ENCODE measurements around the gene DDX11. TPM values are rescaled to one million over a fixed set of nuclear protein-coding genes. Genes with fewer than 3 reads are reported as not detected.
"Not testable (repeated sequence)": the region's sequence is repeated elsewhere in the genome, so short reads cannot be mapped to it uniquely, and the experiment has no call there.

DDX11 gene
- total RNA-seq, 1 experiment from 2014 or later, result 53.8 TPM

- Histone ChIP-seq H3K79me2 (ENCODE audit: low read length) (no peaks in the 10 kb centered on the region), H3K27ac (ENCODE audit: low read length) (no peak overlapping the region), H3K9me3 (ENCODE audit: low read length) (no peaks in the 10 kb centered on the region), H3K9ac (ENCODE audit: low read length) (no peak overlapping the region), H2AFZ (ENCODE audit: low read length) (no peak overlapping the region), H3K4me1 (ENCODE audit: insufficient read depth, low read length) (peaks cover 8% of the 10 kb centered on the region; the same call in 1 of the 2 replicates), H3F3A (ENCODE audit: low read length, unreplicated experiment) (no peaks in the 10 kb centered on the region), H3K27me3 (ENCODE audit: low read length) (peaks cover 7% of the 10 kb centered on the region), H4K20me1 (ENCODE audit: low read length) (no peaks in the 10 kb centered on the region), H3K4me3 (ENCODE audit: low read length) (no peak overlapping the region), H3K36me3 (ENCODE audit: low read depth, low read length) (no peaks in the 10 kb centered on the region), H3K9me2 (replicated peaks; ENCODE audit: low read length) (no peaks in the 10 kb centered on the region), H3K4me2 (ENCODE audit: low read length) (no peak overlapping the region)
- ChIA-PET CTCF (no interaction called here), POLR2A (ENCODE audit: unreplicated experiment) (no interaction called here)
- TF ChIP-seq EZH2phosphoT487 (IDR thresholded peaks at IDR 0.05; ENCODE audit: borderline replicate concordance, low read length), result no peak
- TF ChIP-seq, protein P1, sequence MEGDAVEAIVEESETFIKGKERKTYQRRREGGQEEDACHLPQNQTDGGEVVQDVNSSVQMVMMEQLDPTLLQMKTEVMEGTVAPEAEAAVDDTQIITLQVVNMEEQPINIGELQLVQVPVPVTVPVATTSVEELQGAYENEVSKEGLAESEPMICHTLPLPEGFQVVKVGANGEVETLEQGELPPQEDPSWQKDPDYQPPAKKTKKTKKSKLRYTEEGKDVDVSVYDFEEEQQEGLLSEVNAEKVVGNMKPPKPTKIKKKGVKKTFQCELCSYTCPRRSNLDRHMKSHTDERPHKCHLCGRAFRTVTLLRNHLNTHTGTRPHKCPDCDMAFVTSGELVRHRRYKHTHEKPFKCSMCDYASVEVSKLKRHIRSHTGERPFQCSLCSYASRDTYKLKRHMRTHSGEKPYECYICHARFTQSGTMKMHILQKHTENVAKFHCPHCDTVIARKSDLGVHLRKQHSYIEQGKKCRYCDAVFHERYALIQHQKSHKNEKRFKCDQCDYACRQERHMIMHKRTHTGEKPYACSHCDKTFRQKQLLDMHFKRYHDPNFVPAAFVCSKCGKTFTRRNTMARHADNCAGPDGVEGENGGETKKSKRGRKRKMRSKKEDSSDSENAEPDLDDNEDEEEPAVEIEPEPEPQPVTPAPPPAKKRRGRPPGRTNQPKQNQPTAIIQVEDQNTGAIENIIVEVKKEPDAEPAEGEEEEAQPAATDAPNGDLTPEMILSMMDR (conservative IDR thresholded peaks at IDR 0.05; ENCODE audit: low read depth, low read length), result no peak
- TF ChIP-seq EZH2 (IDR thresholded peaks at IDR 0.05; ENCODE audit: low read length, unreplicated experiment), result no peak
- no peak for DNase-seq
- no TSS peak for BruUV-seq (replicated peaks)
- intact Hi-C loops (cut with micrococcal nuclease), result no loop called here
- no peak for ATAC-seq
Measured at GRCh38 chr12:31120392-31121008, 46.8 kb downstream of the DDX11 start.

GRCh38 chr12:31121022-31121728, 47.5 kb downstream of the DDX11 start:
- intact Hi-C loops (cut with micrococcal nuclease); H3K27me3 ChIP-seq (ENCODE audit: low read length); BruUV-seq (replicated peaks); H3K4me1 ChIP-seq (ENCODE audit: insufficient read depth, low read length); H4K20me1 ChIP-seq (ENCODE audit: low read length); H2AFZ ChIP-seq (ENCODE audit: low read length); DNase-seq; H3K4me2 ChIP-seq (ENCODE audit: low read length); H3K9me2 ChIP-seq (replicated peaks; ENCODE audit: low read length); H3K4me3 ChIP-seq (ENCODE audit: low read length); H3K9ac ChIP-seq (ENCODE audit: low read length); CTCF ChIA-PET; ATAC-seq; H3K27ac ChIP-seq (ENCODE audit: low read length); H3K36me3 ChIP-seq (ENCODE audit: low read depth, low read length); POLR2A ChIA-PET (ENCODE audit: unreplicated experiment); H3F3A ChIP-seq (ENCODE audit: low read length, unreplicated experiment); H3K79me2 ChIP-seq (ENCODE audit: low read length); H3K9me3 ChIP-seq (ENCODE audit: low read length): not testable (repeated sequence)

DNA sequence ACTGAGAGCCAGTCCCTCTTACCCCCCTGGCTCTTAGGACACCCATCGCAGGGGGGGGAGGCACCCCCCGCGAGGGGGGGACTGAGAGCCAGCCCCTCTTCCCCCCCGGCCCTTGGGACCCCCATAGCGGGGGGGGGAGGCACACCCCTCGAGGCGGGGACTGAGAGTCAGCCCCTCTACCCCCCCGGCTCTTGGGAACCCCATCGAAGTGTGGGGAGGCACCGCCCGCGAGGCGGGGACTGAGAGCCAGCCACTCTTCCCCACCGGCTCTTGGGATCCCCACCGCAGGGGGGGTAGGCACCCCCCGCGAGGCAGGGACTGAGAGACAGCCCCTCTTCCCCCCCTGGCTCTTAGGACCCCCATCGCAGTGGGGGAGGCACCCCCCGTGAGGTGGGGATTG, 48.8 kb downstream of the DDX11 start:
- Histone ChIP-seq H3K4me2 (ENCODE audit: low read length) (no peak overlapping the region), H3K27ac (ENCODE audit: low read length) (no peak overlapping the region), H3K9ac (ENCODE audit: low read length) (no peak overlapping the region), H4K20me1 (ENCODE audit: low read length) (no peaks in the 10 kb centered on the region), H3K9me2 (replicated peaks; ENCODE audit: low read length) (no peaks in the 10 kb centered on the region), H3K4me1 (ENCODE audit: insufficient read depth, low read length) (peaks cover 5% of the 10 kb centered on the region; the same call in 1 of the 2 replicates), H3F3A (ENCODE audit: low read length, unreplicated experiment) (no peaks in the 10 kb centered on the region), H3K4me3 (ENCODE audit: low read length) (no peak overlapping the region), H3K9me3 (ENCODE audit: low read length) (no peaks in the 10 kb centered on the region), H2AFZ (ENCODE audit: low read length) (no peak overlapping the region), H3K36me3 (ENCODE audit: low read depth, low read length) (no peaks in the 10 kb centered on the region), H3K79me2 (ENCODE audit: low read length) (no peaks in the 10 kb centered on the region), H3K27me3 (ENCODE audit: low read length) (peaks cover 4% of the 10 kb centered on the region)
- intact Hi-C loops (cut with micrococcal nuclease), result no loop called here
- ATAC-seq, result no peak
- DNase-seq, result no peak
- CTCF ChIA-PET, result no interaction called here
- TF ChIP-seq EZH2 (IDR thresholded peaks at IDR 0.05; ENCODE audit: low read length, unreplicated experiment) (no peak), EZH2phosphoT487 (IDR thresholded peaks at IDR 0.05; ENCODE audit: borderline replicate concordance, low read length) (no peak)
- TF ChIP-seq, protein P1 (conservative IDR thresholded peaks at IDR 0.05; ENCODE audit: low read depth, low read length), result no peak
- POLR2A ChIA-PET (ENCODE audit: unreplicated experiment), result no interaction called here
- BruUV-seq (replicated peaks), result no TSS peak

DNA sequence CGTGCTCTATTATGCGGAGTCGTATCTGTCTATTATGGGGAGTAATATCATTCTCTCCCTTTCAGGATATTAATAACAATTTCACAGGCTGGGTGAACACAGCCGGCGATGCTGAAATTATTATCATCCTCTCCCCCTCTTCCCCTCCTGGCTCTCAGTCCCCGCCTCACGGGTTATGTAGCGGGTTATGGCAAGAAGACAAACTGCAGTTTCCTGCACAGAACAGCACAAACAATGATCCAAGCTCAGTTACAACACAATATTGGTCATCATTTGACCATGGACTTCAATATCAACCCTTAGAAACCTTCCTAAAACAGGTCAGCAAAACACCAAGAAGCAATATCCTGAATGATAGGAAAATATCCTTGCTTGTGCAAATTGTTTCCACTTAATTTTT, 50.5 kb downstream of the DDX11 start:
- H3K9me3 ChIP-seq (ENCODE audit: low read length); BruUV-seq (replicated peaks); H2AFZ ChIP-seq (ENCODE audit: low read length); ATAC-seq; DNase-seq; intact Hi-C loops (cut with micrococcal nuclease); CTCF ChIA-PET; H3K79me2 ChIP-seq (ENCODE audit: low read length); POLR2A ChIA-PET (ENCODE audit: unreplicated experiment); H3K4me2 ChIP-seq (ENCODE audit: low read length); H3F3A ChIP-seq (ENCODE audit: low read length, unreplicated experiment); H3K4me1 ChIP-seq (ENCODE audit: insufficient read depth, low read length); H3K4me3 ChIP-seq (ENCODE audit: low read length); H3K27me3 ChIP-seq (ENCODE audit: low read length); H3K9me2 ChIP-seq (replicated peaks; ENCODE audit: low read length); H4K20me1 ChIP-seq (ENCODE audit: low read length); H3K27ac ChIP-seq (ENCODE audit: low read length); H3K36me3 ChIP-seq (ENCODE audit: low read depth, low read length); H3K9ac ChIP-seq (ENCODE audit: low read length): not testable (repeated sequence)

DNA sequence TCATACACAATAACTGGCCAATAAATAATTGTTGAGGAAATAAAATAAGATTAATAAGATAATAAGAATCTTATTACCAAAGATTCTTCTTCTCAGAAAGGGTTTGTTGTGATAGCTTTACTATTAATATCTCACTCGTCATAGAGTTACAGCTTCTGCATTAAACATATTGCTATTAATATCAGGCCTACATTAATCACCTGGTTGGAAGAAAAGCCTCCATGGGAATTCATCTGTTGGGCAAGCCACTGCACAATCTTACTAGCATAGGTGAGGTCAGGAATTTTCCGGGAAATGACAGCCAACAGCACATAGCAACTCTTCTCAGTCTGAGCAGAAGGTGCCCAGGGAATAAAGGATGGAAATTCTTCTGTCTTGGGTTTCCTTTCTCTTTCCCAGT, 51.5 kb downstream of the DDX11 start:
- H4K20me1 ChIP-seq (ENCODE audit: low read length); H3K4me1 ChIP-seq (ENCODE audit: insufficient read depth, low read length); H3K4me2 ChIP-seq (ENCODE audit: low read length); ATAC-seq; POLR2A ChIA-PET (ENCODE audit: unreplicated experiment); intact Hi-C loops (cut with micrococcal nuclease); H3F3A ChIP-seq (ENCODE audit: low read length, unreplicated experiment); H3K9ac ChIP-seq (ENCODE audit: low read length); BruUV-seq (replicated peaks); H3K27me3 ChIP-seq (ENCODE audit: low read length); H3K36me3 ChIP-seq (ENCODE audit: low read depth, low read length); H3K9me2 ChIP-seq (replicated peaks; ENCODE audit: low read length); H3K4me3 ChIP-seq (ENCODE audit: low read length); H3K27ac ChIP-seq (ENCODE audit: low read length); DNase-seq; CTCF ChIA-PET; H3K79me2 ChIP-seq (ENCODE audit: low read length); H2AFZ ChIP-seq (ENCODE audit: low read length); H3K9me3 ChIP-seq (ENCODE audit: low read length): not testable (repeated sequence)

All from PC-3 (cell line).